ENCODE data around the gene PRM2.

Gene PRM2

DNA sequence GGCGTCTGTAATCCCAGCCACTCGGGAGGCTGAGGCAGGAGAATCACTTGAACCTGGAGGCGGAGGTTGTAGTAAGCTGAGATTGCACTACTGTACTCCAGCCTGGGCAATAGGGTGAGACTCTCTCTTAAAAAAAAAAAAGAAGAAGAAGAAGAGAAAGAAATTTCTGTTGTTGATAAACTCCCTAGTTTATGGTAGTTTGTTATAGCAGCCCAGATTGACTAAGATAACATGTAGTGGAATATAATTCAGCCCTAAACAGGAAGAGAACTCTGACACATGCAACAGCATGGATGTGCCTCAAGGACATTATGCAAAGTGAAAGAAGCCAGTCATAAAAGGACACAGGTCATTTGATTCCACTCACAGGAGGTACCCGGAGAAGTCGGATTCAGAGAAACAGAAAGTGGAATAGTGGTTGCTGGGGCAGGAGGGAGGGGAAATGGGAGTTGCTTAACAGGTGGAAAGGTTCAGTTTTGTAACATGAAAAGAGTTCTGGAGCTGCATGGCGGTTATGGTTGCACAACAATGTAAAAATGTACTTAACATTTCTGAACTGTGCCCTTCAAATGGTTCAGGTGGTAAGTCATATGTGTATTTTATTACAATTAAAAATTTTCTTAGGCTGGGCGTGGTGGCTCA lies 30.8 kb upstream of the PRM2 start:
- TF ChIP-seq, protein P1, sequence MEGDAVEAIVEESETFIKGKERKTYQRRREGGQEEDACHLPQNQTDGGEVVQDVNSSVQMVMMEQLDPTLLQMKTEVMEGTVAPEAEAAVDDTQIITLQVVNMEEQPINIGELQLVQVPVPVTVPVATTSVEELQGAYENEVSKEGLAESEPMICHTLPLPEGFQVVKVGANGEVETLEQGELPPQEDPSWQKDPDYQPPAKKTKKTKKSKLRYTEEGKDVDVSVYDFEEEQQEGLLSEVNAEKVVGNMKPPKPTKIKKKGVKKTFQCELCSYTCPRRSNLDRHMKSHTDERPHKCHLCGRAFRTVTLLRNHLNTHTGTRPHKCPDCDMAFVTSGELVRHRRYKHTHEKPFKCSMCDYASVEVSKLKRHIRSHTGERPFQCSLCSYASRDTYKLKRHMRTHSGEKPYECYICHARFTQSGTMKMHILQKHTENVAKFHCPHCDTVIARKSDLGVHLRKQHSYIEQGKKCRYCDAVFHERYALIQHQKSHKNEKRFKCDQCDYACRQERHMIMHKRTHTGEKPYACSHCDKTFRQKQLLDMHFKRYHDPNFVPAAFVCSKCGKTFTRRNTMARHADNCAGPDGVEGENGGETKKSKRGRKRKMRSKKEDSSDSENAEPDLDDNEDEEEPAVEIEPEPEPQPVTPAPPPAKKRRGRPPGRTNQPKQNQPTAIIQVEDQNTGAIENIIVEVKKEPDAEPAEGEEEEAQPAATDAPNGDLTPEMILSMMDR (IDR thresholded peaks at IDR 0.05), result no peak
- no peak for TF ChIP-seq ZFX (IDR thresholded peaks at IDR 0.05; ENCODE audit: borderline replicate concordance)
- no peak overlapping the region for H3K27ac ChIP-seq

DNA sequence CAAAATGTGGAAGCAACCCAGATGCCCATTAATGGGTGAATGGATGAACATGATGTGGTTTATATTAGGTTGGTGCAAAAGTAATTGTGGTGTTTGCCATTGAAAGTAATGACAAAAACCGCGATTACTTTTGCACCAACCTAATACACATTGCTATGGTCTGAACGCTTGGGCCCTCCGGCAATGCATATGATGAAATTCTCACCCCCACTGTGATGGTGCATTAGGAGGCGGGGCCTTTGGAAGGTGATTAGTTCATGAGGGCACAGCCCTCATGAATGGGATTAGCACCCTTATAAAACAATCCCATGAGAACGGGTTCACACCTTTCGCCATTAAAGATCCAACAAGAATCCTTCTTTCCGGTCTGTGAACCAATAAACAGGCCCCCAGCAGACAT lies 30.1 kb upstream of the PRM2 start:
- TF ChIP-seq ZFX (IDR thresholded peaks at IDR 0.05; ENCODE audit: borderline replicate concordance), result no peak
- TF ChIP-seq, protein P1 (IDR thresholded peaks at IDR 0.05), result no peak

DNA sequence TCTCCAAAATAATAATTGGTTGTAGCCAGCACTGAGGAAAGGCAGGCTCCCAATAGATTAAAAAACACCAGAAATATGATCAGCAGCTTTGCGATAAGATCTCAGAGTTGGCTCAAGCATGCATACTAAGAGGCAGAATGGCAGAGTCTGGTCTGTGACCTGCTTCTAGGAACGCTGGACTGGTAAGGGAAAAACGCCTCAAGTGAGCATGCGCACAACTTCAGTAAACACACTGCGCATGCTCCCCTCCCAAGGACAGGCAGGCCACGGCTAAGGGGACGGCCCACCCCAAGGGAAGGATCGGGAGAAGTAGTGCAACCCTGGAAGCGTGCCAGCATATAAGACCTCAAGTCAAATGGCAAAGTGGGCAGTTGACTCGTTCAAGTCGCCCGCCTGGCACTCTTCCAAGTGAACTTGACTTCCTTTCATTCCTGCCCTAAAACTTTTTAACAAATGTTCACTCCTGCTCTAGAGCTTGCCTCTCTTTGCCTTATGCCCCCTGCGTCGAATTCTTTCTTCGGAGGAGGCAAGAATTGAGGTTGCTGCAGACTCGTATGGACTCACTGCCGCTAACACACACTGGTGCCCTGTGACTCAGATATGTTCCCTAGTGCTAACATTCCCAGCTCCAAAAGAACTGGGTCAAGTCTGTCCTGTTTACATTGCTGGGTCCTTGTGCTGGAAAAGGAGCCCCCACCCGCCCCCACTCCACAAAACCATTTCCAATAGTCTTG lies 27.3 kb upstream of the PRM2 start:
- TF ChIP-seq ZFX (IDR thresholded peaks at IDR 0.05; ENCODE audit: borderline replicate concordance), result no peak
- TF ChIP-seq, protein P1 (IDR thresholded peaks at IDR 0.05), result no peak
- H3K27ac ChIP-seq, result no peak overlapping the region

More for the DNA sequence above, 30.1 kb upstream of the PRM2 start:
- H3K27ac ChIP-seq, result no peak overlapping the region

DNA sequence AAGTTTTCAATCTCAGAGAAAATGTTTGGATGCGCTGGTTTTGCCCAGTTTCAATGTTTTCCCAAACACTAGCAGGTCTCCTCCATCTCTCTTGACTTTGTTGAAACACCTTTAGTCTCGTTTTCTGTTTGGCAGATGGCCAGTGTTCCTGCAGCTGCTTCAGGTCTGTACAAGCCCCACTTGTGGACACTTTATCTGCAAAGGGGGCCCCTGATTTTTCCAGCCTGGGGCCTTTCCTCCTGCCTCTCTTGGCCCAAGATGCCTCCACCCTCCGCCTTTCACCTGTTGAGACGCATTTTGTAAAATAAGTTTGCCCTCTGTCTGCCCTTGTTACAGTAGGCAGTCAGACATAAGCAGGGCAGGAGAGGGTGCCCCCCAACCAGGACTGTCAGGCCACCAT lies 26.7 kb upstream of the PRM2 start:
- TF ChIP-seq, protein P1 (IDR thresholded peaks at IDR 0.05), result no peak
- TF ChIP-seq ZFX (IDR thresholded peaks at IDR 0.05; ENCODE audit: borderline replicate concordance), result no peak
- no peak overlapping the region for H3K27ac ChIP-seq

DNA sequence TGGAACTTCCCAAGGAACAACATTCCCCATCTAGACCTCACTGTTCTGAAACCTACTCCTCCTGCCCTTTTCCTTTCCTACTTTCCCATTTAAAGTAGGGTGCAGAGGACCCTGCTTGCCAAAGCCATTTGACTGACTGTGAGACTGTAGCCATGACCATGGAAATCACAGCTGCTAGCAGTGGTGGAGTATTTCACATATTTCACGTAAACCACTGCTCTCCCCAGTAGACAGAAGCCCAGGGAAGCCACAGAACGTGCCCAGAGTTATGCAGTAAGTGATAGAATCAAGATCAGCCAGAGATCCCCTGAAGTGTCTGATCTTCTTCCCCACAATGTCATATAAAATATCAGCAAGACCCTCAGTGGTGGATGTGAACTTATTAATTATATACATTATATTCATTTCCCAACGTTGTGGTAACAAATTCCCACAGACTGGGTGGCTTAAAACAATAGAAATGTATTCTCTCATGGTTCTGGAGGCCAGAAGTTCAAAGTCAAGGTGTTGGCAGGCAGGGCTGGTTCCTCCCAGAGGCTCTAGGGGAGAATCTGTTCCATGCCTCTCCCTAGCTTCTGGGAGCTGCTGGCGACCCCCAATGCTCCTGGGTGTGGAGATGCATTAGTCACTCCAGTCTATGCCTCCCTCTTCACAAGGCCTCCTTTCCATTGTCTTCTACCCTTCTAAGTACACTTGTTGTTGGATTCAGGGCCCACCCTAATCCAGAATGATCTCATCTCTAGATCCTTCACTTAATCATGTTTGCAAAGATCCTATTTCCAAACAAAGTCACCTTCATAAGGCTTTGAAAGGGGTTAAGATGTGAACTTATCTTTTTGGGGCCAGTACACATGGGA lies 25.6 kb upstream of the PRM2 start:
- H3K27ac ChIP-seq, result no peak overlapping the region
- TF ChIP-seq, protein P1 (IDR thresholded peaks at IDR 0.05), result no peak
- no peak for TF ChIP-seq ZFX (IDR thresholded peaks at IDR 0.05; ENCODE audit: borderline replicate concordance)

DNA sequence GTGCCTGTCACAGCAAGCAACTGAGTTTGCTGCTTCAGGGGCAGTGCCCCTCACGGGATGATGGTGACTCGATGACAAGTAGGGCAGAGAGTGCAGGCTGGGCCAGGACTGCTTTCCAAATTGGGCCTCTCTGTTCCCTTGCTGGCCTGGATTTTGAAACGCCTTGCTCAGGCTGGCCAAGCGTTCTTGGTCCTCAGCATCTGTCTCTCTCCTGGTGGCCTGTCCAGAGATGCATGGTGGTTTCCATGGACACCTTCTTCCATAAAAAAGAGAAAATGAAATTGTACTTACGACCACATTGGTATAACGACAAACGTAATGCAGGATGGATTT lies 24.2 kb upstream of the PRM2 start:
- no peak overlapping the region for H3K27ac ChIP-seq
- TF ChIP-seq ZFX (IDR thresholded peaks at IDR 0.05; ENCODE audit: borderline replicate concordance), result no peak
- TF ChIP-seq, protein P1 (IDR thresholded peaks at IDR 0.05), result no peak

Data from 22Rv1 (cell line).